Central memory CD8-positive, alpha-beta T cell (primary cell): ENCODE measurements around the gene PIP4P1.
A peak's percentile ranks its signal among the peaks of the same experiment; 100 is the strongest.
"Not testable (repeated sequence)": the region's sequence is repeated elsewhere in the genome, so short reads cannot be mapped to it uniquely, and the experiment has no call there.

Source experiments
- ATAC-seq: fragments of 150-1000 bp; cut with Tn5 transposase; replicated peaks from 2 replicates; pipeline ENCODE4 v1.10.0; 2022; ENCODE audit warnings: mild to moderate bottlenecking, moderate FRiP score, moderate number of reproducible peaks; ENCODE audit not compliant: poor library complexity, severe bottlenecking; ENCODE audit errors: extremely low read depth
- DNase-seq, 2 donors: peaks; one replicate each; pipeline ENCODE4 v3.0.0; 2021; ENCODE audit warnings: low spot score in 2 of 2
- H3K27ac Mint-ChIP-seq: one replicate; pipeline ENCODE4 v1.8.0; 2022; ENCODE audit warnings: low read depth, mild to moderate bottlenecking, moderate library complexity, mixed read lengths
- H3K27me3 Mint-ChIP-seq: one replicate; pipeline ENCODE4 v1.8.0; 2022; ENCODE audit warnings: mixed read lengths
- H3K36me3 Mint-ChIP-seq: one replicate; pipeline ENCODE4 v1.8.0; 2022; ENCODE audit warnings: mild to moderate bottlenecking, moderate library complexity, mixed read lengths; ENCODE audit not compliant: insufficient read depth
- H3K4me1 Mint-ChIP-seq: one replicate; pipeline ENCODE4 v1.8.0; 2022; ENCODE audit warnings: mixed read lengths
- H3K4me3 Mint-ChIP-seq: one replicate; pipeline ENCODE4 v1.8.0; 2022; ENCODE audit warnings: mild to moderate bottlenecking, moderate library complexity, mixed read lengths
- H3K9me3 Mint-ChIP-seq: one replicate; pipeline ENCODE4 v1.8.0; 2022; ENCODE audit warnings: mixed read lengths

PIP4P1 gene

DNA sequence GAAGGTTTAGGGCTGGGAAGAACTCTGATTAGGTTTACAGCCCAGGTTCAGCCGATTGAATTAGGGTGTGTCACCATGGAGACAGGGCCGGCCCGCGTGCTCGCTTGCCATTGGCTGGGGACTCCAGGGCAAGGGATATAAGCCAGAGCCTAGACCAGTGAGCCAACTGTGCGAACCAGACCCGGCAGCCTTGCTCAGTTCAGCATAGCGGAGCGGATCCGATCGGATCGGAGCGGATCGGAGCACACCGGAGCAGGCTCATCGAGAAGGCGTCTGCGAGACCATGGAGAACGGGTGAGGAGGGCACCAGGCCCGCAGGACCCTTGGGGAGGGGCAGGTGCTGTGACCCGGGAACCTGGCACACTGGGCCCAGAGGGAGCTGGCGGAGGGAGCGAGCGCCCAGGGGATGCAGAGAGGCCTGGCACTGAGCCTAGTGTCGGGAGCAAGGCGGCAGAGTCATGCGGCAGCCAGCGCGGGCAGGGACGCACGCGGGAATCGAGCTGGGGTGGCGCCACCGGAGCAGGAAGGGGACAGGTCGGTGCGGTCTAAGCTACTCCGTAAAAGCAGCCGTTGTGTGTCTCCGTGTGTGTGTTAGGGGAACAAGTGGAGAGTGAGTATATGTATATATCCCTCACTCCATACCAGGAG lies 8.1 kb upstream of the PIP4P1 start, which contains the start of gene PNP:
Gene PNP (plus strand): TSS at position 165 of the 648 bp plus-strand sequence. CDS start 119 bp downstream, at position 284.
- ATAC-seq: peak; percentile 88
- peak; percentile 72 to 82 for DNase-seq
- H3K9me3 Mint-ChIP-seq: no peaks in the 10 kb centered on the region
- H3K4me1 Mint-ChIP-seq: peaks cover 49% of the 10 kb centered on the region
- peaks cover 41% of the 10 kb centered on the region for H3K36me3 Mint-ChIP-seq
- H3K27ac Mint-ChIP-seq: peak within 1 kb of the TSS; percentile 95
- H3K4me3 Mint-ChIP-seq: peak within 1 kb of the TSS; percentile 97
- H3K27me3 Mint-ChIP-seq: no peaks in the 10 kb centered on the region

DNA sequence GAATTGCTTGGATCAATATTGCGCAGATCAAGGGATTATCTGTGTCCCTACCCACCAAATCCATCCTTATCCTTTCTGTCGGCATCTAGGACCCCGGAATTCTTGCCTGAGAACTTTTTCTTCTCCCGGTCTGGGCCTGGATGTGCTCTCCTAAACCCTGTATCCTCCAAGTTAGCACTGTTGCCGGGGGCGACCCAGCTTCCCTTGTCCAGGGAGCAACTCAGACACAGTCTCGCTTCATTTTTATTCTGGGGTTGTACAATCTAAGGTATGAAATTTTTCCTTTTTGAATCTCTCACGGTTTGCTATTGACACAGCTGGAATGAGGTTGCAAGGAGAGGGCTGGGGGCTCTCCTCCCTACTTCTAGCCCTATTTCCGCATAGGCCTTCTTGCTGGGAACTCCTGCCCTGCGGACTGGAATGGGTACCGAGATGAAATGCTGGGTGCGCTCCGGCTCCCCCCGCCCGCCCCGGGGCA lies 7.6 kb upstream of the PIP4P1 start:
- no peak for ATAC-seq
- peaks cover 35% of the 10 kb centered on the region for H3K36me3 Mint-ChIP-seq
- peaks cover 43% of the 10 kb centered on the region for H3K4me1 Mint-ChIP-seq

DNA sequence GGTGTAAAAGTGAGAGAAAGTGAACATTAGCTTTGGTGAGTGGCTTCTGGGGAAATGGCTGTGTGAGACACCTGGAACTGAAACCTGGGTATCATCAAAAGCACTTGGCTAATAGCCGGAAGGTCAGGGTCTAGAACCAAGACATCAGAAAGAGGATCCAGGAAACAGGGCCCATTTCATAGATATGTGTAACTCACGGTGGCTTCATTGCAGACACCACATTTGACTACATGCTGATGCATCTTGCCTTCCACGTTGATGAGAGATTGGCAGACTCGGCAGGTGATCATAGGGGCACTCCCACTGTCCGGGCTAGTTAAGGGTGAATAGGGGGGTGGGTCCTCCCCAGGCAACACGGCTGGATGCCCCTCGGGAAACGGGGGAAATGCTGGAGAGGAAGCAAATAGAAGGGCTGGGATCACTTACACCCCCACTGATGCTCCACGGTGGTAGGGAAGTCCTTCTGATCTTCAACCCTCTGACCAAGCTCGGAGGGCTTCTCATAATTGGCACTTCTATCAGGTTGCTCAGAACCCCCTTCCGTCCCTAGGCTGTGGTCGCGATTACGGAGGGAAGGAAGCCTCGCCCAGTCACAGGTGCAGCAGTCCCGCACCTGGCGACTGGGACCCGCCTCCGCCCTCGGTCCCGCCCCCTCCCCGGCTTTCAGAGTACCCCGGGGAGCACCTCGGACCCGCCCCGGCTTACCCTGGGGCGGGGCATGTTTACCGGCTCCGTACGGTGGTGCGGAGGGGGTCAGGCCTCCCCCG lies 593 bp downstream of the PIP4P1 start:
- Mint-ChIP-seq H3K4me1 (peaks cover 29% of the 10 kb centered on the region), H3K9me3 (no peaks in the 10 kb centered on the region), H3K27ac (peak overlapping the region; percentile 87), H3K36me3 (peaks cover 32% of the 10 kb centered on the region), H3K4me3 (peak overlapping the region; percentile 83), H3K27me3 (no peaks in the 10 kb centered on the region)
- peak; percentile 4 for ATAC-seq
- peak in 1 of 2 donors; percentile 41 for DNase-seq

More for the DNA sequence above, 7.6 kb upstream of the PIP4P1 start:
- DNase-seq: no peak
- H3K4me3 Mint-ChIP-seq: peak overlapping the region; percentile 97
- H3K27me3 Mint-ChIP-seq: no peaks in the 10 kb centered on the region
- no peaks in the 10 kb centered on the region for H3K9me3 Mint-ChIP-seq
- peak overlapping the region; percentile 95 for H3K27ac Mint-ChIP-seq

DNA sequence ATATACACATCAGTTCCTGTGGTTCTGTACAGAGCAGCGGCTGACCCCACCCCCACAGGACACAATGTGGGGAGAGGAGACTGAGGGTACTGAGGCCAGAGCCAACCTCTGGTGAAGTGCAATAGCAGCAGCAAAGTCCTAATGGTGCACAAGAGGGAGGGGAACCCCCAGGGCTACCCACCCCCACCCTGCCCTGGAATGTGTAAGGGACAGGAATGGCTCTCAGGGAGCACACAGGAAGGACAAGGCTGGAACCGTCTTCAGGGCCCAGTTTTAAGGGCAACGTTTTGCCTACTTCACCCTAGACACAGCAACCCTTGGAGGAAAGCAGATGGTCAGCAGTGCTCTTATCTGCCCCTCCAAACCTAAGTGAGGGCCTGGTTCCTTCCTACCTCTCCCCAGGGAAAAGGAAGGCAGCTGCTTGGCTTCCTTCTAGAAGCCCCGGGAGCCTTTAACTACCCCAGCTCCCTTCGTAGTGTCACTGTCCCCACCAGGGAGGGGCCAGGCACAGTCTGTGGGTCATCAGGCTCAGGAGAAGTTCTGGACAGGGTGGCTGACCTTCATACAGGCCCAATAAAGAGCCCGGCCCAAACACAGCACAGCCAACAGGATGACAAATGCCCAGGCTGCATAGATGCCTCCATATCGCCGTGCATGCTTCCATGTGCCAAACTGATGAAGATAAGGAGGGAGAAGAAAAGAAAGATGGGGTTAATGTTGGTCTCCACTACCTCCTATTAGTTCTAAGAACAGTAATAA lies 3.0 kb downstream of the PIP4P1 start:
- H3K27ac Mint-ChIP-seq: no peak overlapping the region

DNA sequence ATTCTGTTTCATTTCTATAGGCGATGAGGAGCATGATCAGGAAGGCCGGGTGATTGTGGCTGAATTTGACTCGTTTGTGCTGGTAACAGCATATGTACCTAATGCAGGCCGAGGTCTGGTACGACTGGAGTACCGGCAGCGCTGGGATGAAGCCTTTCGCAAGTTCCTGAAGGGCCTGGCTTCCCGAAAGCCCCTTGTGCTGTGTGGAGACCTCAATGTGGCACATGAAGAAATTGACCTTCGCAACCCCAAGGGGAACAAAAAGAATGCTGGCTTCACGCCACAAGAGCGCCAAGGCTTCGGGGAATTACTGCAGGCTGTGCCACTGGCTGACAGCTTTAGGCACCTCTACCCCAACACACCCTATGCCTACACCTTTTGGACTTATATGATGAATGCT lies 4.3 kb downstream of the PIP4P1 start:
- Mint-ChIP-seq H3K4me1 (peaks cover 27% of the 10 kb centered on the region), H3K4me3 (no peak overlapping the region), H3K9me3 (no peaks in the 10 kb centered on the region), H3K27ac (no peak overlapping the region), H3K36me3 (peaks cover 39% of the 10 kb centered on the region), H3K27me3 (no peaks in the 10 kb centered on the region)
- no peak for ATAC-seq
- DNase-seq: no peak

More for the DNA sequence above, 3.0 kb downstream of the PIP4P1 start:
- Mint-ChIP-seq H3K4me3 (no peak overlapping the region), H3K27me3 (no peaks in the 10 kb centered on the region), H3K4me1 (peaks cover 29% of the 10 kb centered on the region), H3K9me3 (no peaks in the 10 kb centered on the region), H3K36me3 (peaks cover 32% of the 10 kb centered on the region)
- DNase-seq: no peak
- no peak for ATAC-seq

DNA sequence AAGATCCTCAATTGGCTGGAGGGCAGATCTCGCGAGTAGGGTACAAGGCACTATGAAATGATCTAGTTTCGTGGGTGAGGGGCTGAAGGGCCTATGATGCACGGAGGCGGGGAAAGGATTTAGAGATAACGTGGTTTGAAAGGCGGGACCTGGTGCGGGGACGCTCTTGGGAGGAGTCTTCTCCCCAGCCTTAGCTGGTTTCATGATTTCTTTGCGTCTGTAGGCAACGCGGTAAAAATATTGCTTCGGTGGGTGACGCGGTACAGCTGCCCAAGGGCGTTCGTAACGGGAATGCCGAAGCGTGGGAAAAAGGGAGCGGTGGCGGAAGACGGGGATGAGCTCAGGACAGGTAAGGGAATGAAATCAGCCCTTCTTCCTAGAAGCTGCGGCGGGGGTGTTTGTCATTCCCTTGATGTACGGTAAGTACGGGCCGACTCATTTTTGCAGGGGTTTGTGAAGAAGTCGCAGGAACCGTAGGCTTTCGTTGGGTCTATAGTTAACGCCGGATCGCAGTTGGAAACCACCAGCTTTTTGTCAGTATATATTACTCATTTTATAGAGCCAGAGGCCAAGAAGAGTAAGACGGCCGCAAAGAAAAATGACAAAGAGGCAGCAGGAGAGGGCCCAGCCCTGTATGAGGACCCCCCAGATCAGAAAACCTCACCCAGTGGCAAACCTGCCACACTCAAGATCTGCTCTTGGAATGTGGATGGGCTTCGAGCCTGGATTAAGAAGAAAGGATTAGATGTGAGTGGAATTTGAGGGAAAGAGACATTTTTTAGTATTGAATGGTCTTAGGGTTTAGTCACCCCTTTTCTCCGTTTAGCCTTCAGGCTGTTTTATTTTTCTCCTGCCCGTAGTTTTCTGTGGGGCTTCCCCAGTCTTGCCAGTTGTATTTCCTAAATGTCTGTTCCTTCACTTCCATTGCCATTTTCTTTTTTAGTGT lies 5.6 kb downstream of the PIP4P1 start:
- DNase-seq: no peak
- peak; percentile 65 for ATAC-seq
- Mint-ChIP-seq H3K27me3 (no peaks in the 10 kb centered on the region), H3K9me3 (no peaks in the 10 kb centered on the region), H3K27ac (no peak overlapping the region), H3K36me3 (peaks cover 45% of the 10 kb centered on the region), H3K4me1 (peaks cover 18% of the 10 kb centered on the region), H3K4me3 (no peak overlapping the region)

DNA sequence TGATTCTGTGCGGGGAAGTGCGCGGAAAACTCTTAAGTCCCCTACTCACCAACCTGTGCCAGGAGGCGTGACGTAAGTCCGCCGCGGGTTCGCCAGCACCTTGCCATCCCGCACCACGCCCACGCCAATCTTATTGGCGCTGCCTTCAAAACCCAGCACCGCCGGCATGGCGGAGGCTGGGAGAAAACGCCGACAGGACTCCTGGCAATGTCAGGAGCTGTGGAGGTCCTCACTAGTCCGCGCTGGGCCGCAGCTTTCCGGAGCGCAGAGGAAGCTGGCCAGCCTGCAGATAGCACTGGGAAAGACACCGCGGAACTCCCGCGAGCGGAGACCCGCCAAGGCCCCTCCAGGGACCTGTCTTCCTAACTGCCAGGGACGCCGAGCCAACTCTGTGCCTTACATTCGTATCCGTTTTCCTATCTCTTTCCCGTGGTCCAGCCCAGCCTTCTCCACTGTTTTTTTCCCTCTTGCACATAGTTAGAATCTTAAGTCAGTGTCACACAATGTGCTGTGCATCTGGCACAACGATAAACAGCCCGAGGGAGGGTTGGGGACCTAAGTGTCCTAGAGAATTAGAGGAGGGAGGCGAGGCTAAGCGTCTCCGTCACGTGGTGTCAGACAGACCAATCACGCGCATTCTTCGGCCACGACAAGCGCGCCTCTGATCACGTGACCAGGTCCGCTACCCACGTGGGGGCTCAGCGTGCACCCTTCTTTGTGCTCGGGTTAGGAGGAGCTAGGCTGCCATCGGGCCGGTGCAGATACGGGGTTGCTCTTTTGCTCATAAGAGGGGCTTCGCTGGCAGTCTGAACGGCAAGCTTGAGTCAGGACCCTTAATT lies 6.5 kb downstream of the PIP4P1 start, which contains the start of the genes APEX1 and OSGEP:
Gene APEX1 (plus strand): TSS at position 711 of the 839 bp plus-strand sequence. CDS start 420 bp downstream, outside the sequence.
Gene OSGEP (minus strand): TSS at position 297 of the 839 bp plus-strand sequence. CDS start 129 bp downstream, at position 168.
- Mint-ChIP-seq H3K4me1 (peaks cover 9% of the 10 kb centered on the region), H3K36me3 (peaks cover 45% of the 10 kb centered on the region), H3K4me3 (no peak within 1 kb of the TSS), H3K9me3 (no peaks in the 10 kb centered on the region), H3K27me3 (no peaks in the 10 kb centered on the region), H3K27ac (no peak within 1 kb of the TSS)
- ATAC-seq (peak; percentile 85), DNase-seq (peak; percentile 91 to 97)

DNA sequence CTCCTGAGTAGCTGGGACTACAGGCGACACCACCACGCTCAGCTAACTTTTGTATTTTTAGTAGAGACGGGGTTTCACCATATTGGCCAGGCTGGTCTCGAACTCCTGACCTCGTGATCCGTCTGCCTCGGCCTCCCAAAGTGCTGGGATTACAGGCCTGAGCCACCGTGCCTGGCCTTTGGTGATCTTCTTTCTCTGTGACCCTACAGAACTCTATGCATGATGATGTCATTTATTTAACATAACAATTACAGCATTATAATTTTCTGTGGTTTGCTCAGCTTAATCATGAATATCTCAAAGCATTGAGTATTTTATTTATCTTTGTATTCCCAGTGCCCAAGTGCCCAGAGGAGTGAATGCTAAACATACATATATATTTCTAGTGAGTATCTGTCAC lies 8.4 kb downstream of the PIP4P1 start:
- H3K9me3 Mint-ChIP-seq, ATAC-seq, H3K27me3 Mint-ChIP-seq, H3K4me3 Mint-ChIP-seq, DNase-seq, H3K27ac Mint-ChIP-seq, H3K4me1 Mint-ChIP-seq: not testable (repeated sequence)
- peaks cover 55% of the 10 kb centered on the region for H3K36me3 Mint-ChIP-seq

DNA sequence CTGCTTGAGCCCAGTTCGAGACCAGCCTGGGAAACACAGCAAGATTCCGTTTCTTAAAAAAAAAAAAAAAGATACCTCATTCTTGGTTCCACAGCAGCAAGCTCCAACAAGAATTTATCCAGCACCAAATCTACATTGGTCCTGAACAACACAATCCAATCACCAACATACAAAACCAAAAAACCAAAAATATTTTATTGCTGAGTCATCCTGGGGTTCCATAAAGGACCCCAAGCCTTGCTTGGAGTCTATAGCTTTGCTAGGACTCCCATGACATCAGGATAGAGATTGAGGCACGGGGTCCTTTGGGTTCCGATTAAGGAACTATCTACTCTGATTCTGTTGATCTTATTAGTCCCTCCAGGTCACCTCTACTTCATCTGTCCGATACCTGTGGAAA lies 14.3 kb downstream of the PIP4P1 start:
- ATAC-seq (no peak), DNase-seq (no peak)
- Mint-ChIP-seq H3K9me3 (no peaks in the 10 kb centered on the region), H3K27ac (no peak overlapping the region), H3K27me3 (no peaks in the 10 kb centered on the region), H3K4me1 (no peaks in the 10 kb centered on the region), H3K4me3 (no peak overlapping the region), H3K36me3 (peaks cover 46% of the 10 kb centered on the region)

DNA sequence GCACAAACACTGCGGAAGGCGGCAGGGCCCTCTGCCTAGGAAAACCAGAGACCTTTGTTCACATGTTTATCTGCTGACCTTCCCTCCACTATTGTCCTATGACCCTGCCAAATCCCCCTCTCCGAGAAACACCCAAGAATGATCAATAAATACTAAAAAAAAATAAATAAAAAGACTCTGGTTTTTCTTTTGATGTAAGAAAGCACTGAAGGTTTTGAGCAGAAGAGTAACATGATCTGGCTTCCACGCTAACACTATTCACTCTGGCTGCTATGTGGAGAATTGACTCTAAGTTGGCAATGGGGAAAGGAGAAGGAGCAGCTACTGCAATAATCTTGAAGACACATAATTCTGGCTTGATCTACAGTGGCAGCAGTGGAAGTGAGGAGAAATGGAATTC lies 17.6 kb downstream of the PIP4P1 start:
- Mint-ChIP-seq H3K4me1 (peaks cover 13% of the 10 kb centered on the region), H3K36me3 (peaks cover 16% of the 10 kb centered on the region)
- H3K27me3 Mint-ChIP-seq, DNase-seq, H3K27ac Mint-ChIP-seq, H3K9me3 Mint-ChIP-seq, ATAC-seq, H3K4me3 Mint-ChIP-seq: not testable (repeated sequence)

DNA sequence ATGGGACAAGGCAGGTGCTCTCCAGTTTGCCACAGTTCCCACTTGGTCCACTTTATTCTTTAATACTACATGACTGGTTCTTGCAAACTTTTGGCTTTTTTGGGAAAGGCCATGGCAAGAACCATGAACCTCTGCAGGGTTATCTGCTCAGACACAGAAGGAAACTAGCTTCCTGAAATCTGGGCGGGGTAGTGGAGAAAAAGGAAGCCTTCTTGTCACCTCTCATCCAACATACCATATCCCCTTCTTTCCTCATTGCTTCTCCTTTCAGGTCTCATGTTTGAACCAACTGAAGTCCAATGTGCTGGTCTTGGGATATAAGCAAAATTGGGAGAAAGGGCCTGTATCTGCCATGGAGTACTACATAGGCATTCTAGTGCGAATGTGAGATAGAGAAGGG lies 19.8 kb downstream of the PIP4P1 start:
- Mint-ChIP-seq H3K4me3 (no peak overlapping the region), H3K27ac (no peak overlapping the region), H3K36me3 (no peaks in the 10 kb centered on the region), H3K4me1 (peaks cover 13% of the 10 kb centered on the region), H3K27me3 (no peaks in the 10 kb centered on the region), H3K9me3 (no peaks in the 10 kb centered on the region)
- DNase-seq (no peak), ATAC-seq (no peak)
